HEK293 (cell line): ENCODE data around the gene TXNIP.
A peak's percentile ranks its signal among the peaks of the same experiment; 100 is the strongest.

ENCODE experiments used
- CTCF ChIA-PET: fragments of 350-600 bp; formaldehyde crosslinking; extraction: SDS; loops from one replicate; lab custom pipeline; 2021; ENCODE audit warnings: antibody characterized with exemption; lab: Yijun Ruan, JAX
- POLR2A ChIA-PET: fragments of 300-600 bp; formaldehyde crosslinking; extraction: SDS; loops from one replicate; lab custom pipeline; 2020; ENCODE audit warnings: antibody characterized with exemption, inconsistent platforms; lab: Yijun Ruan, JAX
- H3K27ac ChIP-seq: fragments of 200-500 bp; sonication (Bioruptor generic); 2 replicates; pipeline ENCODE4 v1.5.1; 2014; ENCODE audit warnings: low read depth, low read length, control low read depth, inconsistent platforms; ENCODE audit errors: extremely low read depth
- H3K36me3 ChIP-seq, 2 experiments: fragments of 200-500 bp in 1 of 2; sonication (Bioruptor generic) in 1 of 2; 1 replicate in 1 of 2; 2 replicates in 1 of 2; pipeline ENCODE4 v1.5.1; 2014 to 2017; ENCODE audit warnings: inconsistent platforms in 2 of 2, low read length in 2 of 2; ENCODE audit not compliant: control insufficient read depth in 2 of 2, insufficient read depth in 1 of 2
- H3K4me1 ChIP-seq: fragments of 200-500 bp; sonication (Bioruptor generic); 2 replicates; pipeline ENCODE4 v1.5.1; 2014; ENCODE audit warnings: mild to moderate bottlenecking, low read length, inconsistent platforms; ENCODE audit not compliant: control insufficient read depth, insufficient read depth
- H3K4me3 ChIP-seq: 2 replicates; pipeline ENCODE4 v1.5.1; 2011; ENCODE audit warnings: low read depth, mild to moderate bottlenecking, control low read depth, low read length, moderate library complexity
- H3K9me3 ChIP-seq: fragments of 200-500 bp; sonication (Bioruptor generic); 2 replicates; pipeline ENCODE4 v1.5.1; 2014; ENCODE audit warnings: low read depth, low read length, inconsistent platforms; ENCODE audit not compliant: control insufficient read depth, insufficient read depth
- KLF1 ChIP-seq: fragments of 450-650 bp; formaldehyde crosslinking; IDR thresholded peaks from 2 replicates; pipeline ENCODE4 v1.5.1; 2016; ENCODE audit warnings: missing biosample characterization, missing genetic modification characterization
- MEIS1 ChIP-seq: sonication (generic); formaldehyde crosslinking; IDR thresholded peaks from 2 replicates; pipeline ENCODE4 v1.8.1; 2022; ENCODE audit warnings: missing genetic modification reagents, mild to moderate bottlenecking, borderline replicate concordance
- OVOL3 ChIP-seq: fragments of 450-650 bp; formaldehyde crosslinking; IDR thresholded peaks from 2 replicates; pipeline ENCODE4 v1.5.1; 2016; ENCODE audit warnings: missing biosample characterization, missing genetic modification characterization
- PATZ1 ChIP-seq: fragments of 450-650 bp; formaldehyde crosslinking; IDR thresholded peaks from 2 replicates; pipeline ENCODE4 v1.5.1; 2016; ENCODE audit warnings: missing biosample characterization, missing genetic modification characterization
- SCRT2 ChIP-seq: fragments of 450-650 bp; formaldehyde crosslinking; IDR thresholded peaks from 2 replicates; pipeline ENCODE4 v1.5.1; 2016; ENCODE audit warnings: missing biosample characterization, missing genetic modification characterization
- ZBTB11 ChIP-seq: fragments of 450-650 bp; formaldehyde crosslinking; conservative IDR thresholded peaks from 2 replicates; pipeline ENCODE4 v1.5.1; 2016; ENCODE audit warnings: low read depth, missing biosample characterization, missing genetic modification characterization
- ZBTB44 ChIP-seq: fragments of 450-650 bp; IDR thresholded peaks from 2 replicates; pipeline ENCODE4 v1.5.1; 2018; ENCODE audit warnings: missing biosample characterization, mild to moderate bottlenecking, missing genetic modification characterization
- ZNF148 ChIP-seq: fragments of 450-650 bp; formaldehyde crosslinking; IDR thresholded peaks from 2 replicates; pipeline ENCODE4 v1.5.0; 2017; ENCODE audit warnings: missing biosample characterization, missing genetic modification characterization, borderline replicate concordance
- ZNF221 ChIP-seq: fragments of 450-650 bp; formaldehyde crosslinking; IDR thresholded peaks from 2 replicates; pipeline ENCODE4 v1.5.1; 2017; ENCODE audit warnings: missing biosample characterization, missing genetic modification characterization, borderline replicate concordance
- ZNF366 ChIP-seq: fragments of 450-650 bp; formaldehyde crosslinking; conservative IDR thresholded peaks from 2 replicates; pipeline ENCODE4 v1.5.1; 2016; ENCODE audit warnings: missing biosample characterization, missing genetic modification characterization
- ZNF394 ChIP-seq: fragments of 450-650 bp; formaldehyde crosslinking; IDR thresholded peaks from 2 replicates; pipeline ENCODE4 v1.5.1; 2016; ENCODE audit warnings: missing biosample characterization, missing genetic modification characterization, mild to moderate bottlenecking, moderate library complexity, borderline replicate concordance
- ZNF398 ChIP-seq: fragments of 450-650 bp; formaldehyde crosslinking; IDR thresholded peaks from 2 replicates; pipeline ENCODE4 v1.5.1; 2017; ENCODE audit warnings: missing biosample characterization, missing genetic modification characterization
- ZNF423 ChIP-seq: fragments of 450-650 bp; formaldehyde crosslinking; IDR thresholded peaks from 2 replicates; pipeline ENCODE4 v1.5.1; 2016; ENCODE audit warnings: missing biosample characterization, missing genetic modification characterization
- ZNF623 ChIP-seq: fragments of 450-650 bp; formaldehyde crosslinking; IDR thresholded peaks from 2 replicates; pipeline ENCODE4 v1.5.1; 2016; ENCODE audit warnings: missing biosample characterization, missing genetic modification characterization
- ZNF692 ChIP-seq: fragments of 450-650 bp; formaldehyde crosslinking; IDR thresholded peaks from 2 replicates; pipeline ENCODE4 v1.5.1; 2016; ENCODE audit warnings: missing biosample characterization, missing genetic modification characterization
- ZNF791 ChIP-seq: fragments of 450-650 bp; formaldehyde crosslinking; IDR thresholded peaks from 2 replicates; pipeline ENCODE4 v1.5.1; 2016; ENCODE audit warnings: missing biosample characterization, missing genetic modification characterization
- ZNF837 ChIP-seq: fragments of 450-650 bp; formaldehyde crosslinking; IDR thresholded peaks from 2 replicates; pipeline ENCODE4 v1.5.1; 2016; ENCODE audit warnings: missing biosample characterization, missing genetic modification characterization
- ZSCAN16 ChIP-seq: fragments of 450-650 bp; formaldehyde crosslinking; IDR thresholded peaks from 2 replicates; pipeline ENCODE4 v1.5.1; 2016; ENCODE audit warnings: missing biosample characterization, missing genetic modification characterization

Gene TXNIP

GRCh38 chr1:146016891-146017290 is 20.5 kb upstream of the TXNIP start (continued):
- TF ChIP-seq ZBTB11 (no peak), MEIS1 (CRISPR knock-in tag) (no peak), OVOL3 (no peak), ZBTB44 (tag by site-specific recombination) (no peak)

- POLR2A ChIA-PET = no interaction called here
- H3K27ac ChIP-seq = no peak overlapping the region
- no peaks in the 10 kb centered on the region for H3K9me3 ChIP-seq
- no peak overlapping the region for H3K4me3 ChIP-seq
- H3K36me3 ChIP-seq = no peaks in the 10 kb centered on the region
- H3K4me1 ChIP-seq = no peaks in the 10 kb centered on the region
- TF ChIP-seq ZNF791 (tag by site-specific recombination) = no peak
- no peak for TF ChIP-seq ZSCAN16 (tag by site-specific recombination)
- TF ChIP-seq KLF1 (tag by site-specific recombination) = no peak
- no peak for TF ChIP-seq ZNF398 (tag by site-specific recombination)
- CTCF ChIA-PET = interaction anchor here (0.7 to 13.8 kb wide), 5 partner anchors 35 to 402 kb away, joined by 3 to 227 read pairs (median 29); partner anchors contain the start of gene NUDT17
These were observed 17.2 kb upstream of the TXNIP start for GRCh38 chr1:146013559-146013922.

GRCh38 chr1:146012703-146013558 is 16.6 kb upstream of the TXNIP start:
- no peak overlapping the region for H3K4me3 ChIP-seq
- CTCF ChIA-PET = interaction anchor here (0.7 to 13.8 kb wide), 9 partner anchors 20 to 401 kb away, joined by 3 to 227 read pairs (median 4); partner anchors contain the start of genes NUDT17 and PEX11B
- POLR2A ChIA-PET = no interaction called here
- no peak overlapping the region for H3K27ac ChIP-seq
- no peaks in the 10 kb centered on the region for H3K9me3 ChIP-seq
- no peaks in the 10 kb centered on the region for H3K4me1 ChIP-seq
- no peaks in the 10 kb centered on the region for H3K36me3 ChIP-seq
- TF ChIP-seq ZNF148 (tag by site-specific recombination) = no peak
- no peak for TF ChIP-seq PATZ1
- TF ChIP-seq SCRT2 (tag by site-specific recombination) = no peak
- TF ChIP-seq ZNF692 (tag by site-specific recombination) = 0 out of 2 replicates have a peak, but pooled peaks have one; percentile 41
- no peak for TF ChIP-seq ZNF837 (tag by site-specific recombination)
- TF ChIP-seq ZNF366 (tag by site-specific recombination) = peak; percentile 66
- TF ChIP-seq ZNF423 (tag by site-specific recombination) = no peak
- TF ChIP-seq ZNF221 (tag by site-specific recombination) = no peak
- TF ChIP-seq ZNF394 (tag by site-specific recombination) = peak; percentile 39
- no peak for TF ChIP-seq ZNF623 (tag by site-specific recombination)
